Ascending aorta (tissue), 2 donors: ENCODE measurements around the gene P4HA3. TPM values are rescaled to one million over a fixed set of nuclear protein-coding genes. Genes with fewer than 3 reads are reported as not detected.
A peak's percentile ranks its signal among the peaks of the same experiment; 100 is the strongest.

Experiments used
- DNase-seq, 2 donors: peaks; one replicate each; pipeline ENCODE4 v3.0.0-alpha.2; 2019; ENCODE audit warnings: low spot score in 2 of 2
- H3K27ac ChIP-seq, 2 donors: fragments of 200-600 bp; sonication (generic); one replicate each; pipeline ENCODE4 v1.5.1; 2016 to 2017; ENCODE audit warnings: mild to moderate bottlenecking in 1 of 2
- H3K27me3 ChIP-seq: fragments of 200-600 bp; sonication (generic); one replicate; pipeline ENCODE4 v1.5.1; 2017
- H3K36me3 ChIP-seq, 2 donors: fragments of 200-600 bp; sonication (generic); one replicate each; pipeline ENCODE4 v1.5.1; 2016
- H3K4me1 ChIP-seq, 2 donors: fragments of 200-600 bp; sonication (generic); one replicate each; pipeline ENCODE4 v1.5.1; 2016 to 2017; ENCODE audit warnings: mild to moderate bottlenecking in 1 of 2
- H3K4me3 ChIP-seq, 2 donors: fragments of 200-600 bp; sonication (generic); one replicate each; pipeline ENCODE4 v1.5.1; 2016 to 2017; ENCODE audit warnings: mild to moderate bottlenecking in 1 of 2
- H3K9me3 ChIP-seq, 2 donors: fragments of 200-600 bp; sonication (generic); one replicate each; pipeline ENCODE4 v1.5.1; 2016
- intact Hi-C: fragments of 100-400 bp; cut with DNase I; formaldehyde crosslinking; loops from one replicate; pipeline ENCODE4 v1.15.1; 2023
- total RNA-seq: library from RNA; depleted of rRNA; stranded (reverse); fragments of >200 nt; gene quantifications from one replicate; pipeline ENCODE4 v1.1.0, GENCODE V29; 2016
- TF ChIP-seq, protein P1 (sequence below), 3 experiments: fragments of 200-600 bp in 2 of 3; fragments of 450-650 bp in 1 of 3; sonication (generic) in 2 of 3; IDR thresholded peaks; one replicate each; pipeline ENCODE4 v1.5.1; 2016 to 2019; ENCODE audit warnings: antibody characterized with exemption in 3 of 3, mild to moderate bottlenecking in 1 of 3, moderate library complexity in 1 of 3

Gene P4HA3
- total RNA-seq, 1 donor from 2014 or later, result 2.1 TPM

- intact Hi-C loops, result no loop called here
Measured at GRCh38 chr11:74297484-74297883, 14.0 kb downstream of the P4HA3 start.

GRCh38 chr11:74288911-74289310, 22.5 kb downstream of the P4HA3 start:
- H3K4me3 ChIP-seq, result no peak overlapping the region
- intact Hi-C loops, result no loop called here
- no peaks in the 10 kb centered on the region for H3K9me3 ChIP-seq
- TF ChIP-seq, protein P1, sequence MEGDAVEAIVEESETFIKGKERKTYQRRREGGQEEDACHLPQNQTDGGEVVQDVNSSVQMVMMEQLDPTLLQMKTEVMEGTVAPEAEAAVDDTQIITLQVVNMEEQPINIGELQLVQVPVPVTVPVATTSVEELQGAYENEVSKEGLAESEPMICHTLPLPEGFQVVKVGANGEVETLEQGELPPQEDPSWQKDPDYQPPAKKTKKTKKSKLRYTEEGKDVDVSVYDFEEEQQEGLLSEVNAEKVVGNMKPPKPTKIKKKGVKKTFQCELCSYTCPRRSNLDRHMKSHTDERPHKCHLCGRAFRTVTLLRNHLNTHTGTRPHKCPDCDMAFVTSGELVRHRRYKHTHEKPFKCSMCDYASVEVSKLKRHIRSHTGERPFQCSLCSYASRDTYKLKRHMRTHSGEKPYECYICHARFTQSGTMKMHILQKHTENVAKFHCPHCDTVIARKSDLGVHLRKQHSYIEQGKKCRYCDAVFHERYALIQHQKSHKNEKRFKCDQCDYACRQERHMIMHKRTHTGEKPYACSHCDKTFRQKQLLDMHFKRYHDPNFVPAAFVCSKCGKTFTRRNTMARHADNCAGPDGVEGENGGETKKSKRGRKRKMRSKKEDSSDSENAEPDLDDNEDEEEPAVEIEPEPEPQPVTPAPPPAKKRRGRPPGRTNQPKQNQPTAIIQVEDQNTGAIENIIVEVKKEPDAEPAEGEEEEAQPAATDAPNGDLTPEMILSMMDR (IDR thresholded peaks at IDR 0.05), result no peak
- no peak overlapping the region for H3K27ac ChIP-seq
- H3K27me3 ChIP-seq, result no peaks in the 10 kb centered on the region
- no peak for DNase-seq
- H3K36me3 ChIP-seq, result no peaks in the 10 kb centered on the region
- H3K4me1 ChIP-seq, result peaks cover 0 to 9% of the 10 kb centered on the region in 2 donors

More at GRCh38 chr11:74297484-74297883, 14.0 kb downstream of the P4HA3 start:
- TF ChIP-seq, protein P1 (IDR thresholded peaks at IDR 0.05), result no peak
- Histone ChIP-seq H3K36me3 (no peaks in the 10 kb centered on the region), H3K9me3 (no peaks in the 10 kb centered on the region), H3K27me3 (no peaks in the 10 kb centered on the region), H3K4me1 (no peaks in the 10 kb centered on the region), H3K27ac (no peak overlapping the region), H3K4me3 (no peak overlapping the region)
- DNase-seq, result no peak

DNA sequence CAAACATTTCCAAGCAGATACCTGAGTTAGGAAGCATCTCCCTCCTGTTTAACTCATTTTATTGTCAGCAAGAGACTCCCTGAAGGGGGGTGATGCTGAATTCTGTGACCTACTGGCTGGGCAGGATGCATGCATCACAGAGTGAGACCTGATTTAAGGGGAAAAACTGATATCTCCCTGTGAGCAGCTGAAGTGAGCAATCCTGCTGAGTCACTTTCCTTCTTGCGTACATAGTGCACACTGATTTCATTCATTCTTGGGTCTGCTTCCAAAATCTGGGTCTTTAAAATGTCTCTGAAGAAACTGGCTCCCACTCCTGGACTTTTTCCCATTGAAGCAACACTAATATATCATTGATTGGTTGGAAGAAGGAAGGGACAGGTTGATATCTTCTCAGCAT, 23.3 kb downstream of the P4HA3 start:
- intact Hi-C loops, result no loop called here
- Histone ChIP-seq H3K27me3 (no peaks in the 10 kb centered on the region), H3K9me3 (no peaks in the 10 kb centered on the region), H3K36me3 (no peaks in the 10 kb centered on the region), H3K27ac (no peak overlapping the region), H3K4me3 (no peak overlapping the region), H3K4me1 (peaks cover 0 to 9% of the 10 kb centered on the region in 2 donors)
- TF ChIP-seq, protein P1 (IDR thresholded peaks at IDR 0.05), result no peak
- peak in 1 of 2 donors; percentile 72 for DNase-seq

DNA sequence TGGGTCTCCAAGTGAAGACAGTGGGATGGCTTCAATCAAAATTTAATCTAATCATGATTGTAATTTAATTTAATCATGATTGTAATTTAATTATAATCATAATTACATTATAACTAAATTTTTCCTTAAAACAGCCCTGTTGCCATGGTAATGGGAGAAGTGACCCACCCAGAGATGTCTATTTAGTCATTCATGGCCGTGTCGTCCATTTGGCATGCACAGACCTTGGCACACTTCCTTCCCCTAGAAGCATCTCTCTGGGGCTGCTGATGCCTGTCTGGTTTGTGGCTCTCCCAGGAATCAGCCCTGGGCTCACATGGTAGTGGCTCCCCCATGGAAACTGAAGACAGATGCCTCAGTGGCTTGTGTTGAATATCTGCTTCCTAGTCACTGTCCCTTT, 27.0 kb downstream of the P4HA3 start:
- H3K4me1 ChIP-seq, result peaks cover 0 to 9% of the 10 kb centered on the region in 2 donors
- TF ChIP-seq, protein P1 (IDR thresholded peaks at IDR 0.05), result no peak

GRCh38 chr11:74283580-74284180, 27.8 kb downstream of the P4HA3 start:
- Histone ChIP-seq H3K27me3 (no peaks in the 10 kb centered on the region), H3K36me3 (no peaks in the 10 kb centered on the region), H3K27ac (no peak overlapping the region), H3K9me3 (no peaks in the 10 kb centered on the region), H3K4me3 (no peak overlapping the region), H3K4me1 (peaks cover 2 to 9% of the 10 kb centered on the region in 2 donors)
- TF ChIP-seq, protein P1 (IDR thresholded peaks at IDR 0.05), result no peak
- intact Hi-C loops, result no loop called here
- DNase-seq, result no peak

More for the DNA sequence above, 27.0 kb downstream of the P4HA3 start:
- Histone ChIP-seq H3K9me3 (no peaks in the 10 kb centered on the region), H3K27ac (no peak overlapping the region), H3K36me3 (no peaks in the 10 kb centered on the region), H3K27me3 (no peaks in the 10 kb centered on the region), H3K4me3 (no peak overlapping the region)
- DNase-seq, result no peak
- intact Hi-C loops, result no loop called here
